ENCODE data around the gene ROCK2.

ROCK2 gene

DNA sequence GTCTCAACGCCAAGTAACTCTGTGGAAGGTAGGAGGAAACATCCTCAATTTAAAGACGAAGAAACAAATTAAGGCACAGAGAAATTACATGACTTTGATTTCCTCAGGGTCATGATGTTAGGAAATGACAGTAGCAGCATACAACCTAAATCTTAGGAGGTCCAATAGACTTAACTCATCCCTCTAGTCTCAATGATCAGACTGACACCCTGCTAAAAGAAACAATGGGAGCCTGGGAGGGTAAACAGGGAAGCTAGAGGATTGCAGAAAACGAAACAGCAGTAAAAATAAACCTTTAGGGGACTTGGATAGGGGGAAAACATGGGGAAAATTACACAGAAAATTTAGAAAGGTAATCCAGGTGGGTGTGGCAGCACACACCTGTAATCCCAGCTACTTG is 56.0 kb downstream of the ROCK2 start:
- Histone ChIP-seq H3K4me3 (ENCODE audit: low read depth in 1 of 2, low read length in 1 of 2) (no peak overlapping the region), H3K27me3 (no peaks in the 10 kb centered on the region), H3K27ac (no peak overlapping the region), H3K36me3 (peaks cover 18% of the 10 kb centered on the region), H3K4me1 (ENCODE audit: control insufficient read depth in 1 of 2, insufficient read depth in 1 of 2, low read depth in 1 of 2, low read length in 1 of 2) (peaks cover 15 to 16% of the 10 kb centered on the region in 2 experiments), H3K9me3 (no peaks in the 10 kb centered on the region)
- TF ChIP-seq, protein P1, sequence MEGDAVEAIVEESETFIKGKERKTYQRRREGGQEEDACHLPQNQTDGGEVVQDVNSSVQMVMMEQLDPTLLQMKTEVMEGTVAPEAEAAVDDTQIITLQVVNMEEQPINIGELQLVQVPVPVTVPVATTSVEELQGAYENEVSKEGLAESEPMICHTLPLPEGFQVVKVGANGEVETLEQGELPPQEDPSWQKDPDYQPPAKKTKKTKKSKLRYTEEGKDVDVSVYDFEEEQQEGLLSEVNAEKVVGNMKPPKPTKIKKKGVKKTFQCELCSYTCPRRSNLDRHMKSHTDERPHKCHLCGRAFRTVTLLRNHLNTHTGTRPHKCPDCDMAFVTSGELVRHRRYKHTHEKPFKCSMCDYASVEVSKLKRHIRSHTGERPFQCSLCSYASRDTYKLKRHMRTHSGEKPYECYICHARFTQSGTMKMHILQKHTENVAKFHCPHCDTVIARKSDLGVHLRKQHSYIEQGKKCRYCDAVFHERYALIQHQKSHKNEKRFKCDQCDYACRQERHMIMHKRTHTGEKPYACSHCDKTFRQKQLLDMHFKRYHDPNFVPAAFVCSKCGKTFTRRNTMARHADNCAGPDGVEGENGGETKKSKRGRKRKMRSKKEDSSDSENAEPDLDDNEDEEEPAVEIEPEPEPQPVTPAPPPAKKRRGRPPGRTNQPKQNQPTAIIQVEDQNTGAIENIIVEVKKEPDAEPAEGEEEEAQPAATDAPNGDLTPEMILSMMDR (IDR thresholded peaks at IDR 0.05), result no peak

- Histone ChIP-seq H3K36me3 (peaks cover 18% of the 10 kb centered on the region), H3K27me3 (no peaks in the 10 kb centered on the region), H3K4me3 (ENCODE audit: low read depth in 1 of 2, low read length in 1 of 2) (no peak overlapping the region), H3K4me1 (ENCODE audit: control insufficient read depth in 1 of 2, insufficient read depth in 1 of 2, low read depth in 1 of 2, low read length in 1 of 2) (no peaks in the 10 kb centered on the region), H3K9me3 (no peaks in the 10 kb centered on the region), H3K27ac (no peak overlapping the region)
- TF ChIP-seq, protein P1 (IDR thresholded peaks at IDR 0.05), result no peak
Observed at GRCh38 chr2:11286749-11287148, 57.7 kb downstream of the ROCK2 start.

- H3K27ac ChIP-seq, result no peak overlapping the region
- H3K36me3 ChIP-seq, result peaks cover 18% of the 10 kb centered on the region
- TF ChIP-seq, protein P1 (IDR thresholded peaks at IDR 0.05), result no peak
- no peak overlapping the region for H3K4me3 ChIP-seq (ENCODE audit: low read depth in 1 of 2, low read length in 1 of 2)
- H3K4me1 ChIP-seq (ENCODE audit: control insufficient read depth in 1 of 2, insufficient read depth in 1 of 2, low read depth in 1 of 2, low read length in 1 of 2), result peaks cover 2% of the 10 kb centered on the region in 2 experiments
- H3K9me3 ChIP-seq, result no peaks in the 10 kb centered on the region
- no peaks in the 10 kb centered on the region for H3K27me3 ChIP-seq
Observed at GRCh38 chr2:11286323-11286722, 58.1 kb downstream of the ROCK2 start.

- H3K36me3 ChIP-seq, result peaks cover 18% of the 10 kb centered on the region
- H3K9me3 ChIP-seq, result no peaks in the 10 kb centered on the region
- peaks cover 4 to 7% of the 10 kb centered on the region in 2 experiments for H3K4me1 ChIP-seq (ENCODE audit: control insufficient read depth in 1 of 2, insufficient read depth in 1 of 2, low read depth in 1 of 2, low read length in 1 of 2)
- TF ChIP-seq, protein P1 (IDR thresholded peaks at IDR 0.05), result no peak
- no peak overlapping the region for H3K27ac ChIP-seq
- H3K4me3 ChIP-seq (ENCODE audit: low read depth in 1 of 2, low read length in 1 of 2), result no peak overlapping the region
- H3K27me3 ChIP-seq, result no peaks in the 10 kb centered on the region
Observed at GRCh38 chr2:11285499-11285898, 58.9 kb downstream of the ROCK2 start.

- peaks cover 4 to 7% of the 10 kb centered on the region in 2 experiments for H3K4me1 ChIP-seq (ENCODE audit: control insufficient read depth in 1 of 2, insufficient read depth in 1 of 2, low read depth in 1 of 2, low read length in 1 of 2)
- no peaks in the 10 kb centered on the region for H3K27me3 ChIP-seq
- H3K4me3 ChIP-seq (ENCODE audit: low read depth in 1 of 2, low read length in 1 of 2), result no peak overlapping the region
- H3K9me3 ChIP-seq, result no peaks in the 10 kb centered on the region
- H3K27ac ChIP-seq, result no peak overlapping the region
- peaks cover 16% of the 10 kb centered on the region for H3K36me3 ChIP-seq
- TF ChIP-seq, protein P1 (IDR thresholded peaks at IDR 0.05), result no peak
Observed at GRCh38 chr2:11281186-11281585, 63.2 kb downstream of the ROCK2 start.

DNA sequence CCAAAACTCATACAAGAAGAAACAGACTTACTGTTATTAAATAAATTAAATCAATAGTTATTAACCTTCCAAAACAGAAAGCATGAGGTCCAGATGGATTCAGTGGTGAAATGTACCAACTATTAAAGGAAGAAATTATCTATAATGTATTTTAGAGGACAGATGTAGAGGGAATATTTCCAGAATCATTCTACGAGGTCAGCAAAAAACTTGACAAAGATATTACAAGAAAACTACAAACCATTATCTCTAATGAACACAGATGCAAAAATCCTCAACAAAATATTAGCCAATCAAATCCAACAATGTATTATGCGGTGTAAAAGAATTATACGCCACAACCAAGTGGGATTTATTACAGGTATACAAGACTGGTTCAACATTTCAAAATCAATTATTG is 63.7 kb downstream of the ROCK2 start:
- Histone ChIP-seq H3K4me3 (ENCODE audit: low read depth in 1 of 2, low read length in 1 of 2) (no peak overlapping the region), H3K4me1 (ENCODE audit: control insufficient read depth in 1 of 2, insufficient read depth in 1 of 2, low read depth in 1 of 2, low read length in 1 of 2) (peaks cover 4 to 7% of the 10 kb centered on the region in 2 experiments), H3K27me3 (no peaks in the 10 kb centered on the region), H3K36me3 (peaks cover 14% of the 10 kb centered on the region), H3K27ac (no peak overlapping the region), H3K9me3 (no peaks in the 10 kb centered on the region)
- TF ChIP-seq, protein P1 (IDR thresholded peaks at IDR 0.05), result no peak

All from neutrophil (primary cell).